Activated CD8-positive, alpha-beta memory T cell treated with anti-CD3 and anti-CD28 coated beads, Interleukin-2, amount 50 U/mL, for 1 hour (primary cell): Measurements from ENCODE around the gene EML1.

Source experiments
- DNase-seq: peaks from one replicate; pipeline ENCODE4 v3.0.0-alpha.2; 2020; ENCODE audit errors: extremely low read depth

Gene EML1

DNA sequence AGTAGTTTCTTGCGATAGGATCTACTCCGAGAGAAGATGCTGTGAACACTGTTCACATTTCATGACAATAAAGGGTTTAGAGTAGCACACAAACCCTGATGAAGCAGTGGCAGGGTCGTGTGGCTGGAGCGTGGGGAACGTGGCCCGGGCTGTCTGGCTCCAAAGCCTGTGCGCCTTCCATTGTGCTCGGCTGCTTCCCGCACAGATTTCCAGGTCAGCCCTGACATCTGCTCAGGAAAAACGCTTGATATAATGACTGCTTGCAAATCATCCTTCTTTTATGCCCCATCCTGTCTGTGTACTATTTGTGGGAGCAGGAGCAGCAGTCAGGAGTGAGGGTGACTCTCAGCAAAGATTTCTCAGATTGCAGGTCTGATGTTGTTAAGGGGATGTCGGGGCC lies 78.6 kb downstream of the EML1 start:
- DNase-seq: no peak

DNA sequence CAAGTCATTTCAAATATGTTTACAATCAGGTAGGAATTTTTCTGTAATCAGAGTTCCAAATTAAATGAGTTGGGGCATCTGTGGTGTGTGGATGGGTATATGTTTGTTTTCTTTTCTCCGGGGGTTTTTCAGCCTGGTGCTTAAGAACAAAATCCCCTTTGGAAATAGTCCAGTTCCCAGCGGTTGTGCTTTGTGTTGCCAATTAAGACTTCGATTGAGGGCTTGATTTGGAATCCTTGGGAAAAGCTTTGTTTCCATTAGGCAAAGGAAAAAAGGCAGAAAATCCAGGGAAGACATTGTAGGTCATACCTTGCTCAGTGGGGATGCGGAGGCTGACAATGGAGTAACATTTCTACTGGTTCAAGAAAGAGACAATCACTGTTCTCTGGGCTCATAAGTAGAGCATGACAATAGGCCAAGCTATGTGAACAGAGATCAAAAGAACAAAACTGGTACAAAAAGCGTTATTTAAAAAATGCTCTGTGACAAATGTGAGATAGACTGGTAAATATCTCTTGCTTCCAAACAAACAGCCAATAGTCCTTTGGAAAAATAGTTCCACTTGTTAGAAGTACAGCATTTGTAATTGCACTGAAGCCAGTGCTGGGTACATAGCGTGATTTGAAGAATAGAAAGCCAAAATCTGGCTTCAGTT lies 79.7 kb downstream of the EML1 start:
- DNase-seq: no peak

DNA sequence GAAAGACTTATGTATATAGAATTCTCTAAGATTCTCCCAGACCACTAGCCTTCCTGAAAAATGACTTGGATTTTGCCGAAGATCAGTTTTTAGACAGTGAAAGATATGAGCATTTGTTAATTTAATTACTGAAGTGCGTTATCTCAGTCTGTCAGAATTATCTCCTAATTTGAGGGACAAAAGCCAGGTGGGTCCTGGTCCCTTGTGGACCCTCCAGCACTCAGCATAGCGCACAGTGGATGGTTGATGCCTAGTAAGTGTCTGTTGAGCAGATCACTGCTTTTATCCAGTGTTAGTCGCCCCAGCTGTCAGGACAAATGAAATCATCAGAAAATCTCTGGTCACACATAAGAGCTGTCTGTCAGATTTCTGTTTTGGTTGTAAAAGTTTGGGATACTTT lies 80.4 kb downstream of the EML1 start:
- DNase-seq: no peak

DNA sequence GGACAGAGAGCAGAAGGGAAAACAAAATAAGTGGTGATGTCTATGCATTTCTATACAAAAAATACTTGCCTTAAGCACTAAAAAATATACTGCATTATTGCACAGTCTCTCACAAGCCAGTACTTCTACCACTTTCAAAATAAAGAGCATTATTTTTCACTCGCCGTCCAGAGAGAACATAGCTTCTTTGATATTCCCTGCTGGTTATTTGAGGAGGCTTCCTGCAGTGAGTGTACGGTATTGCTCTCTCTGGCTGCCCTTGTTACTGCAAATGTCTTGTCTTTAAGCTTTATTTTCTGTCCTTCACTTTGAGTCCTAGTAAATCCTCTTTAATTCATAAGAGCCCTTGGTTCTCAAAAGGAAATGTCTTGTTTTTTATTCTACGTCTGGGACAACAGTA lies 81.1 kb downstream of the EML1 start:
- no peak for DNase-seq

DNA sequence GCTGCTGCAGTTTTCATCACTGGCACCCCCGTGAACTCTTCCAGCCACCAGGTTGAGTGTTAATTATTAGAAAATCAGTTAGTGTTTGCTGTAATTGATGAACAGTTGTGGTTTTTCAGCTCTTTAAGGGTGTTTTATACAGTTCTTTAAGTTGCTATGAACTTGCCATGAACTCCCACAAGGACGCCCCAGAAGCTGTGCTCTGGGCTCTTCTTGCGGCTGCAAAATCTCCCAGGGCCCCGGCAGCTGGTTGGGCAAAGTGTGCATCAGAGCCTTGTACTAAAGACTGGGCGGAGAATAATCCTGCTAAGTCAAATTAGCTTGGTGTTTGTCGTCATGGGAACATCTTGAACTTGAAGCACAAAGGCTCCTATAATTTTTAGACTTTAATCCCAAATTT lies 82.2 kb downstream of the EML1 start:
- no peak for DNase-seq

DNA sequence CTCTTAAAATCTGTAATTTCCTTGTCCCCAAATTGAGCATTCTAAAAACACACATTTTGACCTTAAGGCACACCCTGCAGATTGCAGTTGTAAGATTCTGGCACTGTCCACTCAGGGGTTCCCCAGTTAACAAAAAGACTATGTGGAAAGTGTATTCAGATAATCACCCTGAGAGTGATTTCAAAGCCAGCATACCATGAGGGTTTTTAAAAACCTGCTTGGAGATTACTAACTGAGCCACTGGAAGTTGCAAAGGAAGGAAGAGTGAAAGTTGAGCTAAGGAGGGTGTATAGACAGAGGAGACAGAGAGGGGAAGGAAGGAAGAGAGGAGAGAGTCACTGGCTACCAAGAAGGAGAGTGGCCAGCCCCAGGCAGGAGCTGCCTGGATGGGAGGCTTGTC lies 82.6 kb downstream of the EML1 start:
- no peak for DNase-seq

DNA sequence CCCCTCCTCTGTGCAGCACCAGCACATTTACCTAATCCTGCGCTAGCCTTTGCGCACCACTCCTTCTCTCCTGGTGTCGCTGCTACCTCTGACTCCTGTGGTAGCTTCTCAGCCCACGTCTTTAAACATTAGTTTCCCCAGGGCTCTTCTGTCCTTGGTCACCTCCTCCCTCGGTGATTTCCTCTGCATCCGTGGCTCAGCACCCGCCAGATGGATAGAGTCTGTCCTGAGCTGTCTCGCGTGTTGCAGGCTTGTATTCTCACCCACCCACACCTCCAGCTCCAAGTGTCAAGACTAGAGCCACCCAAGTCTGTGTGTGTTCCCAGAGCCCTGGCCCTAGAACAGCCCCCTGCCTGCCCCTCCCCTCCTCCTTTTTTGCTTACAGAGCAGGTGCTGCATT lies 83.2 kb downstream of the EML1 start:
- no peak for DNase-seq

DNA sequence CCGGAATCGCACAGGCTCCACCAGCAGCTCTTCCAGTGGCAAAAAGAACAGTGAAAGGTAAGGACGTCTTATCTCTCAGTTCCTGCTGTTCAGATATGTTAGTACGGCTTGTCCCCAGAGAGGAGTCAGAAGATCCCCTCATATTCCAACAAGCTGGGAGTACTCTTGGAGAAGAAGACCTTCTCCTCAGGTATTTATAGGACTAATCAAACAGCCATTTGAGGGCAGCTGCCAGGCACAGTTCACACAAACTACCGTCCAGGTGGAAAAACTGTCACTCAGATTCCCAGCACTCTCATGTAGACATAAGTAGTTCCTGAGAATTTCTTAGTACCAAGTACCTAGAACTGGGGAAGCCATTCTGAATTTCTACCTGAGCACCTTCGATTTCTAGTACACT lies 85.3 kb downstream of the EML1 start:
- DNase-seq: no peak

DNA sequence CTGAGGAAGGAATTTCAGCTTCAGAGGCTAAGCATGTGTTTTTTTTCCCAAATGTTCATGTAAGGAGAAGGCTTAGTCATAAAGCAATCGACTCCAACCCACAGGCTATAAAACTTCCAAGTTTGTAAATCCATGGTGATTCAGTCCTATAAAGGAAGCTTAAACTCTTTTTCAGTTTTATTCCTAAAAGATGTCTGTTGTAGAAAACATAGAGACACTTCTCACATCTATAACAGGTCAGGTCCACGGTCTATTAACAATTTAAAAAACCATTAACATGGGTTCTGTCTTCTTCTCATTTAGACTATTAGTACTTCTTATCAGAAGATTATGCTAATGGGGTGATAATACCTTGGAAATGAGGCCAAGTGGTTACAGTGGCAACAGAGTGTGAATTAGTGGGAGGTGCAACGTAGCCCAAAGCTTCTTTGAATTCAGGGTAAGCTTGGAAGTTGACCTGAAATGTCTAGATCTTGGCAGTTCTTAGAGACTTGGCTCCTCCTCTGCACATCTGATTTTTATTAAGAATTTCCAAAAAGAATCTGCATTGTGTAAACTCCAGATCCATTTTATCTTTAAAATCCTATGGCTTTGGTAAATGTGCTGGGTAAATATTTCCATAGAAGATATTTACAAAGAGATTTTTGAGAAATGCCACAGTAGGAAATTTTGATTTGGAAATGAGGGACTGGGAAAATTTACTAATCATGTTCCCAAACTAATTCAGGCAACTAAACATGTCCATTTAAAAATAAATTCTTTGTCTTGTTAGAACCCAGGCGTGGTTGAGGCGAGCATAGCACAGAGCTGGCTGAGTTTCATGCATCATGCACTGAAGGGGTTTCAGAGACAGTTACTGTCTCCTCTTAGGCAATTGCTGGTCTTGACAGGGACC lies 86.4 kb downstream of the EML1 start:
- DNase-seq: no peak

DNA sequence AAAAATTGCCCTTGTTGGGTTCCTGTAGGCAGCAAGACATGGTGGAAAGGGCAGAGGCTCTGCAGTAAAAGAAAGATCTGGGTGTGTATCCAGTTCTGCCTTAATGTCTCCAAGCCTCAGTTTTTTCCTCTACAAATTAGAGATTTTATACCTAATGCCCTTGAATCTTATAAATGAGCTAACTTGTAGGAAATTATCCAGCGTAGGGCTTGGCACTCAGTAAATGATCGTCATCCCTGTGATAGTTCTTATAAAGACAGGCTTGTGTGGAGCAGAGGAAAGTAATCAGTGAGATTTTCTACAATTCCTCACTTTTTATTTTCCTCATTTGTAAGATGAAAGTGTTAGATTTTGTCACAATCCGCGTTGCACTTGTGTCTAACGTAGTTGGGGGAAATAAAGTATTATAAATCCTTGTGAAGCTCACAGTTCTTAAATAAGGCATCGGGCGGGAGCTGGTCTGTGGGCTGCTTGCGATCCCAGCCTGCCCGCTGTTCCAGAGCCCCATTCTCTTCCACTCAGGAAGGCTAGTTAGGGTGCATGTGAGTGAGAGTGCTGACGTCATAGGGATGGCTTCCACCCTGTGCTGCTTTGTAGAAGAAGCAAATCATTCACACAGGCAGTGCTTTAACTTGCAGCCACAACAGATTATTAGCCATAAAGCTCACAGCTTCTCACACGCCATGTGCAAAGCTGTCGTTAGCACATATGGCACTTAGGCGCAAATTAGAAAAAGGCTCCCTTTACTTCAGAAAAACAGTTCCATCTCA lies 87.6 kb downstream of the EML1 start:
- DNase-seq: no peak

DNA sequence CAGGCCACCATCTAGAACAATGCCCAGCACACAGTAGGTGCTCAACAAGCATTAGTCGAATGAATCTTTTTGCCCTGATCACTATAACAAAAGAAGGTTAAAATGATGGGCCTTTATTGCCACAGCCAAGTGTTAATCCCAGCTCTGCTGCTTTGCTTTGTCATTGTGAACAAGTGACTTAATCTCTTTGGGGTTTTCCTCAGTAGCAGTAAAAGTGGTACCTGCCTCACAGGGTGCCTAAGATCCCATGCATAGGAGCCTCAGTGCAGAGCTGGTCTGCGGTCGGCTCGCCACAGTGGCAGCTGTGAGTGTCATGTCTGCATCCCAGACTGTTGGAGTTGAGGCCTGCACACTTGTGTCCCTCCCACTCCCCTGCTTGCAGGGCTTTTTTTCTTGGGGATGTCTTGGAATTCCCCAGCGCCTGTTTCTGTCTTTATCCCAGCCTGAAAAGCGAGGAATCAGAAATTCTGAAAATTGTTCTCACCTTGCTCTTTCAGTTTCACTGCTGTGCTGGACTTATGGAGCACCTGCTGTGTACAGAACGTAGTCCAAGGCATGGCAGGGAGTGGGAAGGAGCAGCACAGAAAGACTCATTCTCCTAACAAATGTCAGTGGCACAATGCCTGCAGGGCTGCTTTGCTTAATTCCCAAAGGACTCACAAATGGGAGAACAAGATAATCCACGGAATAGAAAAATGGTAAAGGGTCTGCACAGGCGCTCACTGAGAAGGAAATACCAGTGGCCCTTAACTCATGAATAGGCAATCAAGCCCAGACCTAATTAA lies 90.8 kb downstream of the EML1 start:
- DNase-seq: no peak

DNA sequence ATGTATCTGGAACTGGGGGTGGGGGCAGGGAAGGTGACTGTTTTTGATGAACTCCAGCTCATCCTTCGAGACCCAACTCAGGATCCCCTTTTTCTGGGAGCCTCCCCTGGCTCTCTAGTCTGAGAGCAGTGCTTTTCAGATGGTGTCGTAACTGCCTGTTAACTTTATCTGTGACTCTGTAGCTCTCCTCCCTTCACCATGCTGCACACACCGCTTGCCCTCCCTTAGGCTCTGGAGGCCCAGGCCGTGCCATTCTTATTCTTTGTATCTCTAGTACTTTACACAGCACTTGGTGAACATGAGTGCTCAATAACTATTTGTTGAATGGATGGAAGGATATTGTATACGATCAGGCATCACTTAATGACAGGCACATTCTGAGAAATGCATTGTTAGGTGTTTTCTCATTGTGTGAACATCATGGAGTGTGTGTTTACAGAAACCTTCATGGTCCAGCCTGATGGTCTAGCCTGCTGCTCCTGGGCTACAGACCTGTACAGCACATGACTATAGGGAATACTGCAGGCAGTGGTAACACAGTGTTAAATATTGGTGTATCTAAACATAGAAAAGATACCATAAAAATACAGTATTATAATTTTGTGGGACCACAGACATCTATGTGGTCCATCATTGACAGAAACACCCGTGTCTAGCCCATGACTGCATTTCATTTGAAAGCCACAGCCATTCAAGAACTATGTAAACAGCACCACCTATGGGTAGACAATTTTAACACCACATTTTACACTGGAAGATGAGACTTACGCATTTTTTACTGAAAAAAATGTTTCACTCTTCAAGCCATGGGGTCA lies 91.8 kb downstream of the EML1 start:
- DNase-seq: no peak

DNA sequence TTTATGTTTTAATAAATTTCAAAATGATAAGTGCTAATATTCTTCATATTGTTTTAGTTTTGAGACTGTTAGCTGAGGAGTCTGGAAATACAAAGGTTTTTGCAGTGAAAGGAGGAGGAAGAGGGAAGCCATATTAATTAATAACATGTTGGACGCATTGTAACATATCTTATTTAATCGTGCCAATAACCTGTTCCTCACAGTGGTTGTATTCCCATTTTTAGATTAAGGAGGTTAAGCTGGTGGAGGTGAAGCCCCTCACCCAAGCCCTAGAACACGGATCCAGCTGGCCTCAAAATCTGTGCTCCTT lies 92.4 kb downstream of the EML1 start:
- DNase-seq: no peak

DNA sequence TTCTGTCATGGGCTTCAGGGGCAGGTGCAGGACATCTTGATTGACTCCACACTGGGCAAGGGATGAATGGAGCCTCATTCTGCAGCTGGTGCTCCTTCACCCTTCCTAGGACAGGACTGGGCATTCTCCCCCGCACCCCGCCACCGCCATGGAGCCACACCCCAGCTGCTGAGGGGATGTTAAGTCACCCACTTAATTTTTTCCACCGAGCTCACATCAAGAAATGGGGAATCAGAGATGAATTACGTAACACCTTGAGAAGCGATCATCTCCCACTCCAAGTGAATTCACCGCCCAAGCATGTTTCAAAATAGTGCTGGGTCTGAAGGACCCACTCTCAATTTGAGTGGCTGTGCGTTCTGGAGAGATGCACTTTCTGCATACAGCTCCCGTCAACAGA lies 94.2 kb downstream of the EML1 start:
- DNase-seq: no peak

DNA sequence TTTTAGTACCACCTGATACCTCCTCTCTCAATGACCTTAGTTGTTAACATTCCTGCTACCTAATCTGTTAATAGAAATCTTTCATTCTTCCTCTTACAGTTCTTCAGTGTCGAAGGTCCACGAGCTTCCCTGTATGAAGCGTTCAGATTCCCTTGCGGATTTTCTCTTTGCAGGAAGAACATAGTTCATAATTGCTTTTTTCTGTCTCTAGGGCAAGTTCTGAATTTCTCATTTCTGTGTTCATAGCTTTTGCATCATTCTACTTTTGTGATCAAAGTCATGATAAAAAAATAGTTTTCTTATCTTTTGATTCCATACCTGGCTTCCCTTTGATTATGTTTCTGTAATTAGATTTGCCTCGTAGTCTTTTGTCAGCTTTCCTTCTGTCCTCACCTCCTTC lies 94.9 kb downstream of the EML1 start:
- no peak for DNase-seq

DNA sequence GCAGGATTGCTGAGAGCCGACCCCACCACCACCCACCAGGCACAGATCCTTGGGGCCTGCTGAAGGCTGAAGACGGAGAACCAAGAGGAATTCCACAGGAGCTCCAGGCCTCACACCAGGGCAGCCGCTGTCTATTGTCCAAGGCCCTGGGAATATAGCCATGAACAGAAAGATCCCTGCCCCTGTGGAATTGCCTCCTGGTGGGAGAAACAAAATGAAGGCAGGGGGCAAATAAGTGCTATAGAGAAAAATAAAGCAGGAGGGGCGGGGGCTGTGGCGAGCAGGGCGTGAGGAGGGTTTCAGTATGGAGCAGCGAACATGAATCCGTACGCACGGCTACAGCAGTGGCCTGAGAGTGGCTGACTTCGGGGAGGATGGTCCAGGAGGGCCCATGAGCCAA lies 96.1 kb downstream of the EML1 start:
- no peak for DNase-seq

DNA sequence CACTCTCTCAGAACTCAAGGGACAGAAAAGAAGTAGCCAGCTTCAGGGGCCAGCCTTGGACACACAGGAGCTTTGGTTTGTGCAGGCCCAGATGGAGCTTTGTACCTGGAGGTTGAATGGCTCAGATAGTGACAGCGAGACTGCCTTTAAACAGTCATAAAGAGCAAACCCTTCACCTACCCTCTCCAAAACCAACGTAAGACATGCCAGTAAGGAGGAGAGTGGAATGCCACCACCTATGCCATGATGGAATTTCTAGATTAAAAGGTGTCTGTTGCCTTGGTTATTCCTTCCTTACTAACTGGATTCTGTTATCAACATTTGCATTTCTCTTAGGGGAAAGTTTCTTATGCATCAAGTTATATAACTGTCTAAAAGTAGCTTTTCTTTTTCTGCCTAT lies 98.1 kb downstream of the EML1 start:
- DNase-seq: no peak

DNA sequence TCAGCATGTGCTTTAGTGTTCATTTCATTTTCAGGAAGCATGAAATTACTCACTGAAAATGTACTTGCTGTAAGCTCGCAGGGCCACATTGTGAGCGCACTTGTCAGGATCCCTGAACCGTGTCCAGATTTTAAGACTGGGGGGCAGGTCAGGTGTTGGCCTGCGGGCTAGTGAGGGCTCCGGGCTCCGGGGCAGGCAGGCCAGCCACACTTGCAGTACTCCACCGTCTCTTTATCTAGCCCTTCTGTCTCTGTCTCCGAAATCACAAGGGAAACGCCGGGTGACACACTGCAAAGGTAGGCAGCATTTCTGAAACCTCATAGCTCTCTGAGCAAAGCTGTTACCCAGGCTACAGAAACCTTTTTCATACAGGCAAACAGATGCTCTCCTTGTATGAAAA lies 98.7 kb downstream of the EML1 start:
- DNase-seq: no peak

DNA sequence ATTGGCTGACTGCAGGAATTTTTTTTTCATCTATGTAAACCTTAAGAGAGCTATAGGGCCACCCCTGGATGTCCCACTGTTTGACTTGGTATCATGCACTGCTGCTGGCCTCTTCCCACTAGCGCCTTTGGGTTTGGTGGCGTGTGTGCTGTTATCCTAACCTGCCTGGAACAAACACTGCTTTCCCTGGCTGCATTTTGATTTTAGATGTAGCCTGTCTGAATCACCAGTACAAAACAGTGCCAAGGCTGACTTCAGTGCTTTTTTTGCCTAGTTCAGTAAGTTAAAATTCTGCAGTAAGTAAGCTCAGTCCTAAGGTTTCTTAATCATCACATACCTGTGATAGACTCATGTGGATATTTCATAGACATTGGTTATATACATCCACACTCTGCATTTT lies 99.2 kb downstream of the EML1 start:
- no peak for DNase-seq

DNA sequence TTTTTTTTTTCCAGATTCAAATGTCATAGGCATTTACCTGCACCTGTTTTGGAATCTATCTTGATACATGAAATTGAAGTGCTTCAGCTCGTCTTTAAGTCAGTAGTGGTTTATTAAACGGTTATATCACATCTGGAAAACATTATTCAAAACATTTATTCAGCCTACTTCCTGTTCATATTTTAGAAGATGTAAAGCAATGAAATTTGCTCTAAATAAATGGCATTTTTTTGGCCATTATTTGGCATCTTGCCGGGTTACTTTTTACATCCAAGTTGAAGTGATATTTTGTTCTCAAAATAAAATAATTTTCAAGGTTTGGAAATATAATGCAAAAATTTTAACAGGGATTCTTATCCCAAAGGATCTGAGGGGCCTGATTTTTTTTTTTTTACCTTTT lies 103.1 kb downstream of the EML1 start:
- DNase-seq: no peak

DNA sequence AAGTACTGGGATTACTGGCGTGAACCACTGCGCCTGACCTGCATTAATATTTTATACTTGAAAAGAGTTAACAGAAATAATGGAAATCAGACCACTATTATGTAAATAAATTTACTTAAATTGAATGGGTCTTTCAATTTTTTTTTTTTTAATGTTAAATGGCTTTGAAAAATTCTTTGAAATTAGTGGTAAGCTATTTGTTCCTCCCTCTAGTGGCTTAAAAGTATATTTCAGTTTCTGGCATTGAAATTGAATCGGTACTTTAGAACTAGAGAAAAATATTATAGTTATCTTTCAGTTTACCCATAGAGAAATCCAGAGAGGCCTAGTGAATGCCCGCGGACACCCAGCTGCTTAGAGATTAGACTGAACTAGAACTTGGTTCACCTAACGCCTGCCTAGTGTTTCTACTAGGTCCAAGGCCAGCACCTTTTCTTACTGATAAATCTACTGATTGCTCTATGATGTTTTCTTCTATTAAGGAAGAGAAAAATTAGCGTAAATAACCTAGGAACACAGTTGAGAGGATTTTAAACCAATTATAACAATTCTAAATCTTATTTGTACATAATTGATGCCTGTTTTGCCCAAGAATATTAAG lies 106.5 kb downstream of the EML1 start:
- no peak for DNase-seq
